K562 (cell line): ENCODE results near the gene PDE11A. TPM values are rescaled to one million over a fixed set of nuclear protein-coding genes. Genes with fewer than 3 reads are reported as not detected.

Experiments
- ATAC-seq: fragments of 200-7000 bp; cut with Tn5 transposase; 3 replicates; pipeline ENCODE4 v1.9.1; 2020; ENCODE audit warnings: moderate library complexity
- BruUV-seq: library from RNA; stranded (reverse); fragments of 400-500 nt; replicated peaks from 2 replicates; lab custom pipeline; 2021; lab: Mats Ljungman, UMichigan
- CTCF ChIA-PET: fragments of 300-600 bp; formaldehyde crosslinking; extraction: SDS; loops from one replicate; lab custom pipeline; 2021; ENCODE audit warnings: low intra/inter-chr PET ratio; lab: Yijun Ruan, JAX
- POLR2A ChIA-PET: fragments of 300-600, 350-650 bp; sonication (Branson Sonifier 250); formaldehyde crosslinking; extraction: SDS; loops from one replicate; lab custom pipeline; 2021; ENCODE audit warnings: antibody characterized with exemption, inconsistent platforms; lab: Yijun Ruan, JAX
- DNase-seq, 4 experiments: peaks; one replicate each; pipeline versions ENCODE4 v3.0.0 to v3.0.0-alpha.2; 2011 to 2018; ENCODE audit warnings: low spot score in 3 of 4, mixed read lengths in 3 of 4; ENCODE audit errors: extremely low read depth in 1 of 4
- FAIRE-seq: peaks from 2 replicates; lab custom pipeline; 2011; peaks lifted over from hg19 to GRCh38; lab: Jason Lieb, UNC
- H2AFZ ChIP-seq: 2 replicates; pipeline ENCODE4 v1.6.0; 2011; ENCODE audit warnings: low read depth, low read length, control low read depth, inconsistent platforms
- H3K27ac ChIP-seq: fragments of 200-600 bp; 3 replicates; pipeline ENCODE4 v1.8.0; 2011; ENCODE audit warnings: low read depth, mild to moderate bottlenecking, control low read depth, inconsistent platforms, low read length, moderate library complexity, mixed read lengths; ENCODE audit errors: extremely low read depth
- H3K27me3 ChIP-seq, 2 experiments: fragments of 300-600 bp in 1 of 2; 2 replicates in 1 of 2; 3 replicates in 1 of 2; pipeline versions ENCODE4 v1.6.0 to v1.8.0; 2011; ENCODE audit warnings: inconsistent platforms in 2 of 2, low read length in 2 of 2, mild to moderate bottlenecking in 1 of 2, mixed read lengths in 1 of 2, moderate library complexity in 1 of 2; ENCODE audit not compliant: control insufficient read depth in 2 of 2, insufficient read depth in 2 of 2
- H3K36me3 ChIP-seq: fragments of 300-600 bp; 3 replicates; pipeline ENCODE4 v1.8.0; 2011; ENCODE audit warnings: mild to moderate bottlenecking, low read length, inconsistent platforms; ENCODE audit not compliant: control insufficient read depth, insufficient read depth
- H3K4me1 ChIP-seq, 2 experiments: fragments of 200-600 bp in 1 of 2; replicated peaks in 1 of 2; 2 replicates in 1 of 2; 3 replicates in 1 of 2; pipeline versions ENCODE4 v1.5.1 to v1.8.0; 2011; ENCODE audit warnings: inconsistent platforms in 2 of 2, low read length in 2 of 2, mild to moderate bottlenecking in 1 of 2, mixed read lengths in 1 of 2, moderate library complexity in 1 of 2; ENCODE audit not compliant: control insufficient read depth in 2 of 2, insufficient read depth in 2 of 2
- H3K4me2 ChIP-seq: 2 replicates; pipeline ENCODE4 v1.6.1; 2011; ENCODE audit warnings: low read length, control low read depth, inconsistent platforms, mixed read lengths; ENCODE audit not compliant: insufficient read depth
- H3K4me3 ChIP-seq: fragments of 200-600 bp; sonication (generic), shearing (Covaris generic); 2 replicates; pipeline ENCODE4 v1.5.1; 2016; ENCODE audit warnings: control low read depth, inconsistent platforms
- H3K79me2 ChIP-seq: fragments of 200-600 bp; 3 replicates; pipeline ENCODE4 v1.8.0; 2011; ENCODE audit warnings: low read length, inconsistent platforms; ENCODE audit not compliant: control insufficient read depth, insufficient read depth
- H3K9ac ChIP-seq, 2 experiments: 2 replicates each; pipeline versions ENCODE4 v1.6.0 to v1.6.1; 2011; ENCODE audit warnings: low read depth in 2 of 2, low read length in 2 of 2, control low read depth in 1 of 2, inconsistent platforms in 1 of 2, mild to moderate bottlenecking in 1 of 2, mixed read lengths in 1 of 2; ENCODE audit not compliant: insufficient read depth in 1 of 2
- H3K9me1 ChIP-seq: one replicate; pipeline ENCODE4 v1.6.0; 2011; ENCODE audit warnings: inconsistent platforms, mild to moderate bottlenecking, low read length, moderate library complexity; ENCODE audit not compliant: control insufficient read depth, insufficient read depth
- H3K9me3 ChIP-seq: replicated peaks from 2 replicates; pipeline ENCODE4 v1.5.1; 2011; ENCODE audit warnings: low read depth, low read length, inconsistent platforms; ENCODE audit not compliant: control insufficient read depth, insufficient read depth
- H4K20me1 ChIP-seq: replicated peaks from 2 replicates; pipeline ENCODE4 v1.6.1; 2011; ENCODE audit warnings: low read length, inconsistent platforms, mixed read lengths; ENCODE audit not compliant: control insufficient read depth, insufficient read depth
- BDP1 ChIP-seq: IDR thresholded peaks from 3 replicates; pipeline ENCODE4 v1.6.1; 2011; ENCODE audit not compliant: insufficient read length, insufficient read depth
- CHCHD3 ChIP-seq: fragments of 250-450 bp; sonication (Bioruptor Pico); IDR thresholded peaks from 2 replicates; pipeline ENCODE4 v2.1.2; 2022; ENCODE audit warnings: mild to moderate bottlenecking
- HLTF ChIP-seq: fragments of 450-650 bp; IDR thresholded peaks from 2 replicates; pipeline ENCODE4 v1.6.1; 2016
- HNRNPUL1 ChIP-seq: fragments of 200-400 bp; formaldehyde crosslinking; IDR thresholded peaks from 2 replicates; pipeline ENCODE4 v1.6.1; 2017; ENCODE audit warnings: low read length
- KDM4B ChIP-seq, 2 experiments: fragments of 450-650 bp in 1 of 2; sonication (generic) in 1 of 2; IDR thresholded peaks; 2 replicates each; pipeline ENCODE4 v1.6.1; 2016 to 2017; ENCODE audit warnings: borderline replicate concordance in 2 of 2, antibody characterized with exemption in 1 of 2, low read depth in 1 of 2, mild to moderate bottlenecking in 1 of 2
- LEF1 ChIP-seq: fragments of 450-650 bp; IDR thresholded peaks from 2 replicates; pipeline ENCODE4 v1.6.1; 2016; ENCODE audit warnings: mild to moderate bottlenecking
- PCBP1 ChIP-seq: fragments of 200-400 bp; formaldehyde crosslinking; IDR thresholded peaks from 2 replicates; pipeline ENCODE4 v1.6.1; 2018; ENCODE audit warnings: mild to moderate bottlenecking, low read depth, low read length; ENCODE audit not compliant: poor library complexity, severe bottlenecking
- SMARCA4 ChIP-seq: fragments of 450-650 bp; IDR thresholded peaks from 2 replicates; pipeline ENCODE4 v1.6.1; 2016
- SP1 ChIP-seq: sonication (generic); formaldehyde crosslinking; IDR thresholded peaks from 2 replicates; pipeline ENCODE4 v1.8.1; 2022; ENCODE audit warnings: mild to moderate bottlenecking, missing genetic modification reagents
- TSC22D4 ChIP-seq: fragments of 450-650 bp; IDR thresholded peaks from 2 replicates; pipeline ENCODE4 v1.6.1; 2016; ENCODE audit warnings: missing genetic modification characterization, missing biosample characterization, control low read depth
- ZKSCAN8 ChIP-seq: fragments of 200-800 bp; sonication (Bioruptor generic); IDR thresholded peaks from 2 replicates; pipeline ENCODE4 v1.6.1; 2016; ENCODE audit warnings: missing genetic modification characterization, missing compliant biosample characterization
- ZNF3 ChIP-seq: fragments of 250-450 bp; sonication (Bioruptor Pico); IDR thresholded peaks from 2 replicates; pipeline ENCODE4 v1.5.0; 2021; ENCODE audit warnings: mild to moderate bottlenecking, moderate library complexity
- ZNF347 ChIP-seq: fragments of 450-650 bp; formaldehyde crosslinking; IDR thresholded peaks from 2 replicates; pipeline ENCODE4 v1.4.0; 2020; ENCODE audit warnings: low read depth, mild to moderate bottlenecking, moderate library complexity
- WGBS: fragments of 100-300 bp; shearing (Covaris generic); methylation state at CpG from one replicate; pipeline ENCODE4 v1.1.6; 2016; ENCODE audit warnings: low coverage, mixed read lengths; ENCODE audit not compliant: insufficient coverage; ENCODE audit errors: missing lambda C conversion rate; 5-methylcytosine and 5-hydroxymethylcytosine counted together
- in situ Hi-C: fragments of 300-500 bp; cut with MboI; formaldehyde crosslinking; loops from 4 replicates; pipeline ENCODE4 v1.15.0; 2018; ENCODE audit warnings: inconsistent platforms, mixed read lengths
- intact Hi-C: fragments of 100-400 bp; cut with micrococcal nuclease; formaldehyde crosslinking; loops from 2 replicates; pipeline ENCODE4 v1.14.2; 2022
- polyA plus RNA-seq, 8 experiments: library from polyadenylated mRNA; depleted of rRNA in 4 of 8; stranded (reverse) in 5 of 8; unstranded in 3 of 8; fragments of >200 nt; fragmentation: Nextera tagmentation in 2 of 8; fragmentation: Illumina TruSeq in 1 of 8; extraction: Ambion mirVana in 2 of 8; extraction: Trizol in 1 of 8; gene quantifications; 2 replicates each; pipeline versions ENCODE4 v1.2.1 to v1.2.3, GENCODE V29; 2011 to 2014; ENCODE audit warnings: inconsistent platforms in 1 of 8, missing spikeins in 1 of 8
- total RNA-seq, 7 experiments: library from RNA; depleted of rRNA in 6 of 7; stranded (reverse); fragments of >200 nt in 6 of 7; fragmentation: Illumina TruSeq in 2 of 7; extraction: Trizol in 2 of 7; gene quantifications; 2 replicates each; pipeline versions ENCODE4 v1.2.1 to v1.2.3, GENCODE V29; 2011 to 2021; ENCODE audit warnings: low replicate concordance in 1 of 7

The PDE11A gene
- total and polyA plus RNA-seq, 9 of the 15 experiments (the other 6 are each of a cell fraction or from before 2014, with no cell fraction given): 3.2 to 22.1 (median 5.7) TPM

GRCh38 chr2:177843188-177843587 lies 229.4 kb downstream of the PDE11A start:
- no TSS peak for BruUV-seq
- TF ChIP-seq LEF1 (no peak), HNRNPUL1 (no peak), ZNF347 (CRISPR knock-in tag) (no peak), SMARCA4 (no peak), ZKSCAN8 (CRISPR knock-in tag) (no peak), CHCHD3 (CRISPR knock-in tag) (no peak), PCBP1 (no peak), ZNF3 (CRISPR knock-in tag) (no peak)
- in situ Hi-C loops: no loop called here
- WGBS: 0% methylated on average over 2 of the region's 2 CpGs
- Histone ChIP-seq H2AFZ (no peak overlapping the region), H3K4me3 (no peak overlapping the region), H3K4me1 (no peaks in the 10 kb centered on the region), H3K27me3 (peaks cover 0 to 3% of the 10 kb centered on the region in 2 experiments; a peak in 3 of 5 replicates), H3K27ac (no peak overlapping the region), H3K9me1 (no peaks in the 10 kb centered on the region), H4K20me1 (no peaks in the 10 kb centered on the region), H3K79me2 (no peaks in the 10 kb centered on the region), H3K9me3 (no peaks in the 10 kb centered on the region), H3K4me2 (no peak overlapping the region), H3K9ac (no peak overlapping the region), H3K36me3 (no peaks in the 10 kb centered on the region)
- ChIA-PET CTCF (no interaction called here), POLR2A (no interaction called here)
- no peak for DNase-seq
- intact Hi-C loops: no loop called here
- no peak for ATAC-seq
- no peak for FAIRE-seq

GRCh38 chr2:177842243-177842642 lies 230.3 kb downstream of the PDE11A start:
- POLR2A ChIA-PET: no interaction called here
- H2AFZ ChIP-seq: no peak overlapping the region
- no peaks in the 10 kb centered on the region for H3K4me1 ChIP-seq
- no peaks in the 10 kb centered on the region for H3K36me3 ChIP-seq
- no peak overlapping the region for H3K9ac ChIP-seq
- CTCF ChIA-PET: no interaction called here
- H3K9me3 ChIP-seq: no peaks in the 10 kb centered on the region
- TF ChIP-seq BDP1 (no peak), SP1 (CRISPR knock-in tag) (no peak), KDM4B (IDR thresholded peaks at IDR 0.05; ENCODE audit: borderline replicate concordance in 2 of 2, low read depth in 1 of 2) (no peak), HLTF (no peak), TSC22D4 (tag) (0 out of 2 replicates have a peak, but pooled peaks have one; percentile 50)
- no peak for ATAC-seq
- H4K20me1 ChIP-seq: no peaks in the 10 kb centered on the region
- no peaks in the 10 kb centered on the region; a peak in 1 of 5 replicates for H3K27me3 ChIP-seq
- no TSS peak for BruUV-seq
- no peak overlapping the region for H3K4me3 ChIP-seq
- DNase-seq: no peak
- 2% methylated on average over 3 of the region's 3 CpGs for WGBS
- intact Hi-C loops (no loop called here), in situ Hi-C loops (no loop called here)
- no peaks in the 10 kb centered on the region for H3K79me2 ChIP-seq
- no peak overlapping the region for H3K27ac ChIP-seq
- no peaks in the 10 kb centered on the region for H3K9me1 ChIP-seq
- no peak overlapping the region for H3K4me2 ChIP-seq
- no peak for FAIRE-seq
